BLaER1 (cell line): ENCODE data around the gene PCK2.

ENCODE experiments used
- H3K27ac ChIP-seq: shearing (Covaris generic); formaldehyde crosslinking; 2 replicates; pipeline ENCODE4 v1.8.1; 2022
- H3K27me3 ChIP-seq: shearing (Covaris generic); formaldehyde crosslinking; 2 replicates; pipeline ENCODE4 v1.8.1; 2022
- H3K36me3 ChIP-seq: shearing (Covaris generic); formaldehyde crosslinking; 2 replicates; pipeline ENCODE4 v1.8.1; 2022
- H3K4me1 ChIP-seq: shearing (Covaris generic); formaldehyde crosslinking; 2 replicates; pipeline ENCODE4 v1.8.1; 2022
- H3K4me2 ChIP-seq: shearing (Covaris generic); formaldehyde crosslinking; 2 replicates; pipeline ENCODE4 v1.8.1; 2022
- H3K4me3 ChIP-seq: shearing (Covaris generic); formaldehyde crosslinking; 2 replicates; pipeline ENCODE4 v1.8.1; 2022
- H3K9ac ChIP-seq: shearing (Covaris generic); formaldehyde crosslinking; 2 replicates; pipeline ENCODE4 v1.8.1; 2022
- H3K9me3 ChIP-seq: shearing (Covaris generic); formaldehyde crosslinking; 2 replicates; pipeline ENCODE4 v1.8.1; 2022
- H4K20me1 ChIP-seq: shearing (Covaris generic); formaldehyde crosslinking; 2 replicates; pipeline ENCODE4 v1.8.1; 2022
- Cebpa-rat ChIP-seq: shearing (Covaris generic); IDR thresholded peaks from 2 replicates; pipeline ENCODE4 v1.8.1; 2022

The PCK2 gene

GRCh38 chr14:24054646-24055045, 39.5 kb upstream of the PCK2 start:
- Histone ChIP-seq H3K4me3 (no peak overlapping the region), H3K27me3 (peaks cover 22% of the 10 kb centered on the region), H3K9me3 (no peaks in the 10 kb centered on the region), H3K4me2 (no peak overlapping the region), H3K9ac (no peak overlapping the region), H3K27ac (no peak overlapping the region), H4K20me1 (no peaks in the 10 kb centered on the region), H3K4me1 (peaks cover 31% of the 10 kb centered on the region), H3K36me3 (no peaks in the 10 kb centered on the region)
- no peak for TF ChIP-seq Cebpa-rat

- Histone ChIP-seq H3K27ac (no peak overlapping the region), H3K36me3 (no peaks in the 10 kb centered on the region), H3K4me3 (no peak overlapping the region), H3K27me3 (peaks cover 22% of the 10 kb centered on the region), H4K20me1 (no peaks in the 10 kb centered on the region), H3K4me1 (peaks cover 24% of the 10 kb centered on the region), H3K9ac (0 out of 2 replicates have a peak overlapping the region, but pooled peaks have one; percentile 38), H3K9me3 (no peaks in the 10 kb centered on the region), H3K4me2 (0 out of 2 replicates have a peak overlapping the region, but pooled peaks have one; percentile 14)
- TF ChIP-seq Cebpa-rat, result no peak
Observed at GRCh38 chr14:24055971-24056799, 37.9 kb upstream of the PCK2 start.

GRCh38 chr14:24056800-24057184, 37.3 kb upstream of the PCK2 start:
- no peak overlapping the region for H3K4me3 ChIP-seq
- 0 out of 2 replicates have a peak overlapping the region, but pooled peaks have one; percentile 38 for H3K9ac ChIP-seq
- H3K36me3 ChIP-seq, result no peaks in the 10 kb centered on the region
- TF ChIP-seq Cebpa-rat, result no peak
- no peaks in the 10 kb centered on the region for H4K20me1 ChIP-seq
- H3K4me1 ChIP-seq, result peaks cover 19% of the 10 kb centered on the region
- no peaks in the 10 kb centered on the region for H3K9me3 ChIP-seq
- H3K4me2 ChIP-seq, result peak overlapping the region; percentile 14; the same call in 1 of the 2 replicates
- H3K27ac ChIP-seq, result no peak overlapping the region
- peaks cover 22% of the 10 kb centered on the region for H3K27me3 ChIP-seq

GRCh38 chr14:24057271-24057670, 36.8 kb upstream of the PCK2 start:
- Histone ChIP-seq H4K20me1 (no peaks in the 10 kb centered on the region), H3K27ac (no peak overlapping the region), H3K9me3 (no peaks in the 10 kb centered on the region), H3K9ac (0 out of 2 replicates have a peak overlapping the region, but pooled peaks have one; percentile 38), H3K36me3 (no peaks in the 10 kb centered on the region), H3K4me3 (no peak overlapping the region), H3K4me1 (peaks cover 17% of the 10 kb centered on the region), H3K4me2 (peak overlapping the region; percentile 14; the same call in 1 of the 2 replicates), H3K27me3 (peaks cover 22% of the 10 kb centered on the region)
- no peak for TF ChIP-seq Cebpa-rat

- no peak overlapping the region for H3K27ac ChIP-seq
- H4K20me1 ChIP-seq, result no peaks in the 10 kb centered on the region
- H3K27me3 ChIP-seq, result peaks cover 16% of the 10 kb centered on the region
- H3K36me3 ChIP-seq, result no peaks in the 10 kb centered on the region
- H3K4me3 ChIP-seq, result no peak overlapping the region
- H3K9ac ChIP-seq, result no peak overlapping the region
- peaks cover 11% of the 10 kb centered on the region for H3K4me1 ChIP-seq
- no peak overlapping the region for H3K4me2 ChIP-seq
- no peak for TF ChIP-seq Cebpa-rat
- H3K9me3 ChIP-seq, result no peaks in the 10 kb centered on the region
Observed at GRCh38 chr14:24057867-24058259, 36.2 kb upstream of the PCK2 start.

GRCh38 chr14:24058260-24058950, 35.7 kb upstream of the PCK2 start:
- H3K27ac ChIP-seq, result no peak overlapping the region
- no peak overlapping the region for H3K9ac ChIP-seq
- H3K9me3 ChIP-seq, result no peaks in the 10 kb centered on the region
- TF ChIP-seq Cebpa-rat, result no peak
- H3K4me2 ChIP-seq, result no peak overlapping the region
- peaks cover 11% of the 10 kb centered on the region; the same call in 1 of the 2 replicates for H3K27me3 ChIP-seq
- no peaks in the 10 kb centered on the region for H4K20me1 ChIP-seq
- H3K4me3 ChIP-seq, result no peak overlapping the region
- no peaks in the 10 kb centered on the region for H3K36me3 ChIP-seq
- H3K4me1 ChIP-seq, result peaks cover 10% of the 10 kb centered on the region

- Histone ChIP-seq H3K4me2 (no peak overlapping the region), H3K9me3 (no peaks in the 10 kb centered on the region), H3K9ac (no peak overlapping the region), H3K4me1 (peaks cover 10% of the 10 kb centered on the region), H3K4me3 (no peak overlapping the region), H3K36me3 (no peaks in the 10 kb centered on the region), H3K27ac (no peak overlapping the region), H4K20me1 (no peaks in the 10 kb centered on the region), H3K27me3 (peaks cover 5% of the 10 kb centered on the region; the same call in 1 of the 2 replicates)
- no peak for TF ChIP-seq Cebpa-rat
Observed at GRCh38 chr14:24058951-24059475, 35.1 kb upstream of the PCK2 start.

GRCh38 chr14:24059841-24060388, 34.2 kb upstream of the PCK2 start:
- no peak overlapping the region for H3K27ac ChIP-seq
- H3K4me3 ChIP-seq, result no peak overlapping the region
- no peaks in the 10 kb centered on the region for H4K20me1 ChIP-seq
- H3K4me1 ChIP-seq, result peaks cover 10% of the 10 kb centered on the region
- no peak for TF ChIP-seq Cebpa-rat
- no peak overlapping the region for H3K4me2 ChIP-seq
- H3K9me3 ChIP-seq, result no peaks in the 10 kb centered on the region
- no peaks in the 10 kb centered on the region for H3K36me3 ChIP-seq
- H3K27me3 ChIP-seq, result no peaks in the 10 kb centered on the region
- H3K9ac ChIP-seq, result no peak overlapping the region

GRCh38 chr14:24060443-24060842, 33.7 kb upstream of the PCK2 start:
- Histone ChIP-seq H3K27me3 (no peaks in the 10 kb centered on the region), H3K4me2 (no peak overlapping the region), H4K20me1 (no peaks in the 10 kb centered on the region), H3K4me3 (no peak overlapping the region), H3K36me3 (no peaks in the 10 kb centered on the region), H3K4me1 (peaks cover 10% of the 10 kb centered on the region), H3K9me3 (no peaks in the 10 kb centered on the region), H3K9ac (no peak overlapping the region), H3K27ac (no peak overlapping the region)
- TF ChIP-seq Cebpa-rat, result no peak
